Peyer's patch (tissue), 4 donors: ENCODE data around the gene PITHD1. TPM values are rescaled to one million over a fixed set of nuclear protein-coding genes. Genes with fewer than 3 reads are reported as not detected.
A peak's percentile ranks its signal among the peaks of the same experiment; 100 is the strongest.

Experiments used
- DNase-seq, 3 donors: peaks; one replicate each; pipeline ENCODE4 v3.0.0-alpha.2; 2017 to 2019
- H3K27ac ChIP-seq, 4 donors: fragments of 200-600 bp; sonication (generic); one replicate each; pipeline ENCODE4 v1.5.1; 2016 to 2019
- H3K27me3 ChIP-seq, 2 donors: fragments of 200-600 bp; sonication (generic); one replicate each; pipeline ENCODE4 v1.5.1; 2019
- H3K36me3 ChIP-seq, 3 donors: fragments of 200-600 bp; sonication (generic); one replicate each; pipeline ENCODE4 v1.5.1; 2016 to 2019
- H3K4me1 ChIP-seq, 4 donors: fragments of 200-600 bp; sonication (generic); one replicate each; pipeline ENCODE4 v1.5.1; 2016 to 2019
- H3K4me3 ChIP-seq, 4 donors: fragments of 200-600 bp; sonication (generic); 1 replicate in 3 of 4; 2 replicates in 1 of 4; pipeline ENCODE4 v1.5.1; 2016 to 2019; ENCODE audit warnings: mild to moderate bottlenecking in 1 of 4
- H3K9me3 ChIP-seq, 4 donors: fragments of 200-600 bp; sonication (generic); one replicate each; pipeline ENCODE4 v1.5.1; 2016 to 2019; ENCODE audit warnings: mild to moderate bottlenecking in 1 of 4
- POLR2A ChIP-seq, 2 donors: fragments of 450-650 bp; IDR thresholded peaks; one replicate each; pipeline ENCODE4 v1.5.1; 2017; ENCODE audit warnings: antibody characterized with exemption in 2 of 2, mild to moderate bottlenecking in 2 of 2, moderate library complexity in 2 of 2
- total RNA-seq, 4 donors: library from RNA; depleted of rRNA; stranded (reverse); fragments of >200 nt; gene quantifications; one replicate each; pipeline ENCODE4 v1.1.0, GENCODE V29; 2016
- TF ChIP-seq, protein P1 (sequence below), 6 experiments: fragments of 450-650 bp in 4 of 6; fragments of 200-600 bp in 2 of 6; sonication (generic) in 1 of 6; IDR thresholded peaks; one replicate each; pipeline ENCODE4 v1.5.1; 2017 to 2019; ENCODE audit warnings: antibody characterized with exemption in 6 of 6, mild to moderate bottlenecking in 3 of 6, moderate library complexity in 1 of 6

The PITHD1 gene
- total RNA-seq, 4 donors from 2014 or later = 19.4 to 47.0 (median 30.1) TPM

DNA sequence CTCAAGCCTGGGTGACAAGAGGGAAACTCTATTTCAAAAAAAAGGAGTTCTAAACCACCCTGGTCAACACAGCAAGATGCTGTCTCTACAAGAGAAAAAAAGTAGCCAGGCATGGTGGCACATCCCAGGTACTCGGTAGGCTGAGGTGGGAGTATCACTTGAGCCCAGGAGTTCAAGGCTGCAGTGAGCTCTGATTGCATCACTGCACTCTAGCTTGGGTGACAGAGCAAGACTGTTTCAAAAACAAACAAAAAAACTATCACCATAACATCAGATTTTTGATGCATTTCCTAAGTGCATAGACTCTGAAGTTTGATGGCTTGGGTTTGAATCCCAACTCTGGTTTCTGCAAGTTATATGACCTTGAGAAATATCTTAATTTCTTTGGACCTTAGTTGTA, 25.3 kb upstream of the PITHD1 start:
- no peaks in the 10 kb centered on the region for H3K4me1 ChIP-seq
- H3K4me3 ChIP-seq = no peak overlapping the region
- no peaks in the 10 kb centered on the region for H3K27me3 ChIP-seq
- no peaks in the 10 kb centered on the region for H3K9me3 ChIP-seq
- peaks cover 0 to 81% (median 2%) of the 10 kb centered on the region in 3 donors for H3K36me3 ChIP-seq
- TF ChIP-seq, protein P1, sequence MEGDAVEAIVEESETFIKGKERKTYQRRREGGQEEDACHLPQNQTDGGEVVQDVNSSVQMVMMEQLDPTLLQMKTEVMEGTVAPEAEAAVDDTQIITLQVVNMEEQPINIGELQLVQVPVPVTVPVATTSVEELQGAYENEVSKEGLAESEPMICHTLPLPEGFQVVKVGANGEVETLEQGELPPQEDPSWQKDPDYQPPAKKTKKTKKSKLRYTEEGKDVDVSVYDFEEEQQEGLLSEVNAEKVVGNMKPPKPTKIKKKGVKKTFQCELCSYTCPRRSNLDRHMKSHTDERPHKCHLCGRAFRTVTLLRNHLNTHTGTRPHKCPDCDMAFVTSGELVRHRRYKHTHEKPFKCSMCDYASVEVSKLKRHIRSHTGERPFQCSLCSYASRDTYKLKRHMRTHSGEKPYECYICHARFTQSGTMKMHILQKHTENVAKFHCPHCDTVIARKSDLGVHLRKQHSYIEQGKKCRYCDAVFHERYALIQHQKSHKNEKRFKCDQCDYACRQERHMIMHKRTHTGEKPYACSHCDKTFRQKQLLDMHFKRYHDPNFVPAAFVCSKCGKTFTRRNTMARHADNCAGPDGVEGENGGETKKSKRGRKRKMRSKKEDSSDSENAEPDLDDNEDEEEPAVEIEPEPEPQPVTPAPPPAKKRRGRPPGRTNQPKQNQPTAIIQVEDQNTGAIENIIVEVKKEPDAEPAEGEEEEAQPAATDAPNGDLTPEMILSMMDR (IDR thresholded peaks at IDR 0.05) = no peak
- TF ChIP-seq POLR2A (IDR thresholded peaks at IDR 0.05) = no peak
- no peak overlapping the region for H3K27ac ChIP-seq
- DNase-seq = no peak

- TF ChIP-seq, protein P1 (IDR thresholded peaks at IDR 0.05) = no peak
- TF ChIP-seq POLR2A (IDR thresholded peaks at IDR 0.05) = no peak
- H3K4me3 ChIP-seq = no peak overlapping the region
- H3K4me1 ChIP-seq = no peaks in the 10 kb centered on the region
- H3K27ac ChIP-seq = no peak overlapping the region
- H3K9me3 ChIP-seq = no peaks in the 10 kb centered on the region
- H3K27me3 ChIP-seq = no peaks in the 10 kb centered on the region
- peaks cover 0 to 98% (median 2%) of the 10 kb centered on the region in 3 donors for H3K36me3 ChIP-seq
- peak in 1 of 3 donors; percentile 52 for DNase-seq
Measured at GRCh38 chr1:23756676-23757075, 21.5 kb upstream of the PITHD1 start.

DNA sequence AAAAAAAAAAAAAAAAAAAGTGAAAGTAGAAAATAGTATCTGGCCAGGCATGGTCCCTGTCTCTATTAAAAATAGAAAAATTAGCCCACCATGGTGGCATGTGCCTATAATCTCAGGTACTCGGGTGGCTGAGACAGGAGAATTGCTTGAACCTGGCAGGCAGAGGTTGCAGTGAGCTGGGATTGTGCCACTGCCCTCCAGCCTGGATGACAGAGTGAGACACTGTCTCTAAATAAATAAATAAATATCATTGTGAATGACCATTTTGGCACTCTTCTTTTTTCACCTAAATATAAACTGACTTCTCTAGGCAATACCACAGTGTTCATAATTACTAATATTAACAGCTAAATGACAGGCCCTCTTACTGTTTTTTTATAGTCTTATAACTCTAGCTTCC, 20.4 kb upstream of the PITHD1 start:
- no peak for TF ChIP-seq POLR2A (IDR thresholded peaks at IDR 0.05)
- TF ChIP-seq, protein P1 (IDR thresholded peaks at IDR 0.05) = no peak
- Histone ChIP-seq H3K4me3 (no peak overlapping the region), H3K9me3 (no peaks in the 10 kb centered on the region), H3K36me3 (peaks cover 0 to 98% (median 2%) of the 10 kb centered on the region in 3 donors), H3K4me1 (no peaks in the 10 kb centered on the region), H3K27me3 (no peaks in the 10 kb centered on the region), H3K27ac (no peak overlapping the region)
- peak in 1 of 3 donors; percentile 27 for DNase-seq

DNA sequence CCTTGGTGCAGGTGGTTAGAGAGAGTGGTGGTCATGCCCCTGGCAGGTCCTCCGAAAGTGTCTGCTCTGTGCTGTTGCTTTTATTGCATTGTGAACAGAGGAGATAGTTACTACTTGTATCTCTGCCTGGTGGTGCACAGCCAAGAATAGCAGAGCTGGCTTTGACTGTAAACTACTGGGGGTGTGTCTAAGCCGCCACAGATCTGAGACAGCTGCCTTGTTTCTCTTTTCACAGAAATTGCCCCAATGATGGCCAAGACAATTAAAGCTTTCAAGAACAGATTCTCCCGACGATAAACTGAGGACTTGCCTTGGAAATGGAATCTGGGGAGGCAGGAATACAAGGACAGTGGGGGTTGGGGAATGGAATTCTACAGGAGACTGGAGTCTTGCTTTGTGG, 18.9 kb upstream of the PITHD1 start:
- Histone ChIP-seq H3K4me1 (no peaks in the 10 kb centered on the region), H3K27ac (no peak overlapping the region), H3K4me3 (no peak overlapping the region), H3K9me3 (no peaks in the 10 kb centered on the region), H3K27me3 (no peaks in the 10 kb centered on the region), H3K36me3 (peaks cover 0 to 91% (median 2%) of the 10 kb centered on the region in 3 donors)
- DNase-seq = no peak
- TF ChIP-seq, protein P1 (IDR thresholded peaks at IDR 0.05) = no peak
- TF ChIP-seq POLR2A (IDR thresholded peaks at IDR 0.05) = no peak

- Histone ChIP-seq H3K27me3 (no peaks in the 10 kb centered on the region), H3K9me3 (no peaks in the 10 kb centered on the region), H3K4me1 (no peaks in the 10 kb centered on the region), H3K4me3 (no peak overlapping the region), H3K36me3 (peaks cover 0 to 61% (median 0%) of the 10 kb centered on the region in 3 donors), H3K27ac (no peak overlapping the region)
- DNase-seq = no peak
- TF ChIP-seq POLR2A (IDR thresholded peaks at IDR 0.05) = no peak
- TF ChIP-seq, protein P1 (IDR thresholded peaks at IDR 0.05) = no peak
Measured at GRCh38 chr1:23763041-23763577, 15.1 kb upstream of the PITHD1 start.
